BE2C (cell line): ENCODE data around the gene ARHGAP18.

ENCODE experiments used
- DNase-seq: peaks from one replicate; pipeline ENCODE4 v3.0.0-alpha.2; 2020
- H3K27me3 ChIP-seq: fragments of 250-450 bp; sonication (Bioruptor Pico); 2 replicates; pipeline ENCODE4 v1.5.1; 2020; ENCODE audit warnings: mild to moderate bottlenecking
- H3K36me3 ChIP-seq: fragments of 250-450 bp; sonication (Bioruptor Pico); 2 replicates; pipeline ENCODE4 v1.5.1; 2020; ENCODE audit warnings: mild to moderate bottlenecking
- H3K4me1 ChIP-seq: fragments of 250-450 bp; sonication (Bioruptor Pico); 2 replicates; pipeline ENCODE4 v1.5.1; 2020
- H3K4me3 ChIP-seq: 2 replicates; pipeline ENCODE4 v1.5.1; 2011; ENCODE audit warnings: low read depth, low read length
- H3K9me3 ChIP-seq: fragments of 250-450 bp; sonication (Bioruptor Pico); 2 replicates; pipeline ENCODE4 v1.5.1; 2020
- CTCF ChIP-seq: IDR thresholded peaks from 2 replicates; pipeline ENCODE4 v1.5.1; 2012; ENCODE audit warnings: mild to moderate bottlenecking, low read depth, low read length

ARHGAP18 gene

GRCh38 chr6:129651291-129651691, 58.7 kb downstream of the ARHGAP18 start:
- no peaks in the 10 kb centered on the region for H3K4me1 ChIP-seq
- no peak overlapping the region for H3K4me3 ChIP-seq

GRCh38 chr6:129648819-129649491, 61.0 kb downstream of the ARHGAP18 start:
- no peak for TF ChIP-seq CTCF
- Histone ChIP-seq H3K4me3 (no peak overlapping the region), H3K36me3 (no peaks in the 10 kb centered on the region), H3K9me3 (no peaks in the 10 kb centered on the region), H3K4me1 (no peaks in the 10 kb centered on the region), H3K27me3 (no peaks in the 10 kb centered on the region)
- DNase-seq: no peak

More at GRCh38 chr6:129651291-129651691, 58.7 kb downstream of the ARHGAP18 start:
- TF ChIP-seq CTCF: no peak
- no peaks in the 10 kb centered on the region for H3K27me3 ChIP-seq
- DNase-seq: no peak
- H3K9me3 ChIP-seq: no peaks in the 10 kb centered on the region
- no peaks in the 10 kb centered on the region for H3K36me3 ChIP-seq

- no peak for TF ChIP-seq CTCF
- Histone ChIP-seq H3K36me3 (no peaks in the 10 kb centered on the region), H3K4me3 (no peak overlapping the region), H3K27me3 (no peaks in the 10 kb centered on the region), H3K9me3 (no peaks in the 10 kb centered on the region), H3K4me1 (no peaks in the 10 kb centered on the region)
- no peak for DNase-seq
Measured at GRCh38 chr6:129647044-129647443, 62.9 kb downstream of the ARHGAP18 start.

DNA sequence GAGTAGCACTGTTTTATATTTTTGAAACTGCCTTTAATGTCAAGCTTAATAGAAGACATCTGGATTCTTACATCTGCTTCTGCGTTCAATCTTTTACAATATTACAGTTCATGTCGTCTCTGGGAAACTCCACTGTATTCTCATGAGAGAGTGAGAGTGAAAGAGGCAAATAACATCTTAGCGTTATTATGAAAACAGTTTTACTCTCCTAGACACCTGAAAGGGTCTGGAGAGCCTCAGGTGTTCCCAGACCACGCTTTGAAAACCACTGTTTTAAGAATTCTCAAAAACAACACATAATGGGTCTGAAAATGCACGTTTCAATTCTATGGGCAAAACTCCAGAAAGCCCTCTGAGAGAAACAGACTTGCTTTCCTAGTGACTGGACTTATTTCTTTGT, 63.3 kb downstream of the ARHGAP18 start:
- H3K4me3 ChIP-seq: no peak overlapping the region
- no peaks in the 10 kb centered on the region for H3K9me3 ChIP-seq
- no peaks in the 10 kb centered on the region for H3K27me3 ChIP-seq
- H3K36me3 ChIP-seq: no peaks in the 10 kb centered on the region
- no peak for DNase-seq
- no peak for TF ChIP-seq CTCF
- no peaks in the 10 kb centered on the region for H3K4me1 ChIP-seq

- Histone ChIP-seq H3K4me1 (no peaks in the 10 kb centered on the region), H3K4me3 (no peak overlapping the region), H3K36me3 (no peaks in the 10 kb centered on the region), H3K27me3 (no peaks in the 10 kb centered on the region), H3K9me3 (no peaks in the 10 kb centered on the region)
- DNase-seq: no peak
- no peak for TF ChIP-seq CTCF
Measured at GRCh38 chr6:129645830-129646579, 64.0 kb downstream of the ARHGAP18 start.

- Histone ChIP-seq H3K9me3 (no peaks in the 10 kb centered on the region), H3K36me3 (no peaks in the 10 kb centered on the region), H3K27me3 (no peaks in the 10 kb centered on the region), H3K4me3 (no peak overlapping the region), H3K4me1 (no peaks in the 10 kb centered on the region)
- DNase-seq: no peak
- no peak for TF ChIP-seq CTCF
Measured at GRCh38 chr6:129645106-129645829, 64.7 kb downstream of the ARHGAP18 start.
